Left lung (tissue), 10 donors: ENCODE data around the gene RASGRP1. TPM values are rescaled to one million over a fixed set of nuclear protein-coding genes. Genes with fewer than 3 reads are reported as not detected.

Source experiments
- ATAC-seq: fragments of 200-7000 bp; cut with Tn5 transposase; one replicate; pipeline ENCODE4 v1.9.1; 2020; ENCODE audit warnings: moderate library complexity
- DNase-seq, 4 donors: peaks; one replicate each; pipeline ENCODE4 v3.0.0-alpha.2; 2013 to 2020
- H3K27ac ChIP-seq, 2 donors: fragments of 200-600 bp; sonication (generic) in 1 of 2; one replicate each; pipeline versions ENCODE4 v1.5.0 to v1.8.0; 2020 to 2021
- H3K27me3 ChIP-seq, 2 donors: fragments of 200-600 bp; sonication (generic) in 1 of 2; one replicate each; pipeline versions ENCODE4 v1.5.0 to v1.8.0; 2020 to 2021
- H3K36me3 ChIP-seq, 2 donors: fragments of 200-600 bp; sonication (generic) in 1 of 2; one replicate each; pipeline versions ENCODE4 v1.5.0 to v1.8.0; 2020 to 2021
- H3K4me1 ChIP-seq, 2 donors: fragments of 200-600 bp; one replicate each; pipeline ENCODE4 v1.8.0; 2021
- H3K4me3 ChIP-seq, 2 donors: fragments of 200-600 bp; sonication (generic) in 1 of 2; one replicate each; pipeline versions ENCODE4 v1.5.0 to v1.8.0; 2020 to 2021; ENCODE audit warnings: mild to moderate bottlenecking in 1 of 2
- H3K9me3 ChIP-seq, 2 donors: fragments of 200-600 bp; sonication (generic) in 1 of 2; one replicate each; pipeline versions ENCODE4 v1.5.0 to v1.8.0; 2020 to 2021
- intact Hi-C, 2 donors: fragments of 100-400 bp; cut with DNase I; formaldehyde crosslinking; loops; one replicate each; pipeline versions ENCODE4 v1.11.2 to v1.14.2; 2022
- polyA plus RNA-seq, 6 donors: library from polyadenylated mRNA; unstranded; fragments of 120-200 nt; gene quantifications; one replicate each; pipeline ENCODE4 v1.2.1, GENCODE V29; 2013; ENCODE audit not compliant: insufficient read length in 6 of 6
- total RNA-seq, 2 donors: library from RNA; stranded (reverse); fragmentation: NEBNext Ultra II Directional; extraction: Animal tissue kit (Norgen Biotek cat#: 25700); gene quantifications; one replicate each; pipeline ENCODE4 v1.2.1, GENCODE V29; 2021
- TF ChIP-seq, protein P1 (sequence below), 2 donors: fragments of 200-600 bp; sonication (generic) in 1 of 2; IDR thresholded peaks; one replicate each; pipeline versions ENCODE4 v1.5.0 to v1.8.0; 2021; ENCODE audit warnings: antibody characterized with exemption in 2 of 2
- donor health status: DM: no; HTN: yes; CAD: no.
- donor health status: DM: no; HTN: no; CAD: no.

RASGRP1 gene
- total and polyA plus RNA-seq, 8 donors = 1.2 to 19.2 (median 1.4) TPM

DNA sequence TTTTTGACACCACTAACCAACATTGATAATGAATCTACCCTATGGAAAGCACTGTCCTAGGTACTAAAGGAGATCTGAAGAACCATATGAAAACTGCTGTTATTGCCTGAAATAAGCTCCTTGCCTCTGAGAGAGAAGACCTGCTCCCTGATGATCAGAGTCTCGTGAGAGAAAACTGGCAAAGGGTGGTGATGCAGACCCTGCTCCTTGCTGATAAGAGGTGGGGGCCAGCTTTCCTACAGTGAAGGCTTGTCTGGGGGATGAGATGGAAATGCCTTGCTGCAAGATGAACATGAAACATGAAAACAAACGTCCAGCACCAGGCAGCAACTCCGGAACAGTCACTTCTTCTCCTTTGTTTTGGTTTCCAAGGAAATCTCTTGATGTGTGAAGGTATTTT lies 31.9 kb downstream of the RASGRP1 start:
- Histone ChIP-seq H3K27ac (no peak overlapping the region), H3K9me3 (no peaks in the 10 kb centered on the region), H3K36me3 (no peaks in the 10 kb centered on the region), H3K27me3 (no peaks in the 10 kb centered on the region), H3K4me1 (no peaks in the 10 kb centered on the region), H3K4me3 (no peak overlapping the region)
- DNase-seq (no peak), ATAC-seq (no peak)
- TF ChIP-seq, protein P1, sequence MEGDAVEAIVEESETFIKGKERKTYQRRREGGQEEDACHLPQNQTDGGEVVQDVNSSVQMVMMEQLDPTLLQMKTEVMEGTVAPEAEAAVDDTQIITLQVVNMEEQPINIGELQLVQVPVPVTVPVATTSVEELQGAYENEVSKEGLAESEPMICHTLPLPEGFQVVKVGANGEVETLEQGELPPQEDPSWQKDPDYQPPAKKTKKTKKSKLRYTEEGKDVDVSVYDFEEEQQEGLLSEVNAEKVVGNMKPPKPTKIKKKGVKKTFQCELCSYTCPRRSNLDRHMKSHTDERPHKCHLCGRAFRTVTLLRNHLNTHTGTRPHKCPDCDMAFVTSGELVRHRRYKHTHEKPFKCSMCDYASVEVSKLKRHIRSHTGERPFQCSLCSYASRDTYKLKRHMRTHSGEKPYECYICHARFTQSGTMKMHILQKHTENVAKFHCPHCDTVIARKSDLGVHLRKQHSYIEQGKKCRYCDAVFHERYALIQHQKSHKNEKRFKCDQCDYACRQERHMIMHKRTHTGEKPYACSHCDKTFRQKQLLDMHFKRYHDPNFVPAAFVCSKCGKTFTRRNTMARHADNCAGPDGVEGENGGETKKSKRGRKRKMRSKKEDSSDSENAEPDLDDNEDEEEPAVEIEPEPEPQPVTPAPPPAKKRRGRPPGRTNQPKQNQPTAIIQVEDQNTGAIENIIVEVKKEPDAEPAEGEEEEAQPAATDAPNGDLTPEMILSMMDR (IDR thresholded peaks at IDR 0.05) = no peak
- intact Hi-C loops = no loop called here

DNA sequence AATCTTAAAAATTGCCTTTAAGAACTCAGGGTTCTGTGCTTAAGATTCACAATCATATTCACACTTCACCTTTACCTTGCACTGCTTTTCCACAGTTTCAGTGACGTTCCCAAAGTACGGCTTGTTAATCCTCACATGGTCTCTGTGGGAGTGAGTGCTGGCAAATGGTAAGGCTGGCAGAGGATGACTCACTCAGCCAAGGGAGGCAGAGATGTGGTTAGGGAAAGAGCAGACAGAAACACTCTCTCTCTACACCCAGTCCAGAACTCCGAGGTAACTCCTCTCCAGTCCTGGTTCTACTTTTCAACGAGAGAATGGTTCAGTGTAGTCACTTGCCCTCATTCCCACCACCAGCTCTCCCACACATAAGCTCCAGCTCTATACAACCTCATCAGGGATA lies 33.1 kb downstream of the RASGRP1 start:
- peak; percentile 39 for ATAC-seq
- H3K36me3 ChIP-seq = no peaks in the 10 kb centered on the region
- no peak overlapping the region for H3K4me3 ChIP-seq
- intact Hi-C loops = no loop called here
- no peak for DNase-seq
- H3K9me3 ChIP-seq = no peaks in the 10 kb centered on the region
- H3K4me1 ChIP-seq = no peaks in the 10 kb centered on the region
- H3K27ac ChIP-seq = no peak overlapping the region
- no peaks in the 10 kb centered on the region for H3K27me3 ChIP-seq
- TF ChIP-seq, protein P1 (IDR thresholded peaks at IDR 0.05) = no peak

DNA sequence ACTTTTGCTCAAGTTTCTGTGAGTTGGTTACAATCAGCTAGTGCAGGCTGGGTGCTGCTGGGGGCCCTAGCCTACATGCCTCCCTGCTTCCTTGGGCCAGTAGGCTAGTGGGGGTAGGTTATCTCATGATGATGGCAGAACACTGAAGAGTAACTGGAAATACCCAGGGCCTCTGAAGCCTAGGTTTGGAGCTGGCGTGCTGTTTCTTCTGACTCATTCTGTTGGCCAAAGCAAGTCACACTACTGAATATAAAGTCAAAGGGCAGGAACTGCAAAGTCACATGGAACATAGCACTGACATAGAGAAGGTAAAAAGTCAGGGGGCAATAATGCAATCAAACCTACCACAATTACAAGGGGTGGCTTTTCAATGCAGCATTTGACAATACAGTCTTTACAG lies 34.5 kb downstream of the RASGRP1 start:
- Histone ChIP-seq H3K27me3 (no peaks in the 10 kb centered on the region), H3K4me1 (no peaks in the 10 kb centered on the region), H3K9me3 (no peaks in the 10 kb centered on the region), H3K4me3 (no peak overlapping the region), H3K36me3 (no peaks in the 10 kb centered on the region), H3K27ac (no peak overlapping the region)
- no peak for ATAC-seq
- TF ChIP-seq, protein P1 (IDR thresholded peaks at IDR 0.05) = no peak
- intact Hi-C loops = no loop called here
- DNase-seq = no peak

DNA sequence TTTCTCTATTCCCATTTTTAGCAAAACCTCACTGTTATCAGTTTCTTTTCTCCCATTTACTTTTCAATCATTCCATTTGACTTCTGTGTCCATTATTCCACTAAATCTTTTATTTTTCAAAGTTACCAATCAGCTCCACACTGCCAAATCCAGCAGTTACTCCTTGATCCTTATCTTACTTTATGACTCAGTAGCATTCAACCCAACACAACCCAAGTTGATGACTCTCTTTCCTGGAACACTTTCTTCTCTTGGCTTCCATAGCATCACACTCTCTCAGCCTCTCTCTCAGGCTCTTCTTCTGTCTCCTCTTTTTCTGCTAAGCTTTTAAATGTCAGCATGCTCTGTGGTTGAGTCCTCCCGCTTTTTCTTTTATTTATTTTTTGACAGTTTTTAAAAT lies 36.3 kb downstream of the RASGRP1 start:
- no peak overlapping the region for H3K27ac ChIP-seq
- TF ChIP-seq, protein P1 (IDR thresholded peaks at IDR 0.05) = no peak
- H3K9me3 ChIP-seq = no peaks in the 10 kb centered on the region
- H3K4me3 ChIP-seq = no peak overlapping the region
- DNase-seq (no peak), ATAC-seq (peak; percentile 27)
- H3K4me1 ChIP-seq = no peaks in the 10 kb centered on the region
- intact Hi-C loops = loop anchor here in 1 of 2 donors (10.0 kb wide), 1 partner anchor 57 kb away; no protein-coding TSS in a partner anchor
- H3K36me3 ChIP-seq = no peaks in the 10 kb centered on the region
- no peaks in the 10 kb centered on the region for H3K27me3 ChIP-seq

DNA sequence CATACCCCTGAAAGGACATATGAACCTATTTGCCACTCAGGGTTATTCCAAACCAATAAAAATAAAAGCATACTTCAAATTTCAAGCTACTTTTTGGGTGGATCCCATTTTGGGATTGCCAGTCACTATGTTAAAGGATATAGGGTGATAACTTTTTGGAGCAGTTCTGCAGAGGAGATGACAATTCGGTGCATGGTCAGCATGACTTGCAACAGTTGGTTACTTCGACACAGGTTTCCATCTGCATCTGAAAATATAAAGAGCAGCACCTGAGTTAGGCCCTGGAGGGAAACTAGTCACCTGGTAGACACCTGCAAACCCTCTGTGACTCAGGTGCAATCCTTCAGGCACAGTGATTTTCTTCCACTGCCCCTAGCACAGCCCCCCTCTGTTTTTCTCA lies 38.5 kb downstream of the RASGRP1 start:
- no peak for DNase-seq
- ATAC-seq = no peak
- Histone ChIP-seq H3K27ac (no peak overlapping the region), H3K4me3 (no peak overlapping the region), H3K4me1 (no peaks in the 10 kb centered on the region), H3K27me3 (no peaks in the 10 kb centered on the region), H3K36me3 (no peaks in the 10 kb centered on the region), H3K9me3 (no peaks in the 10 kb centered on the region)
- TF ChIP-seq, protein P1 (IDR thresholded peaks at IDR 0.05) = no peak
- intact Hi-C loops = loop anchor here in 1 of 2 donors (10.0 kb wide), 1 partner anchor 59 kb away; no protein-coding TSS in a partner anchor
